A549 (cell line): ENCODE results near the gene OLFML3.

ENCODE experiments used
- EP300 ChIP-seq, 2 experiments: fragments of >200 bp; sonication (Bioruptor Twin); formaldehyde crosslinking; IDR thresholded peaks; 2 replicates in 1 of 2; 3 replicates in 1 of 2; pipeline ENCODE4 v1.6.1; 2016 to 2017
- POLR2A ChIP-seq: IDR thresholded peaks from 2 replicates; pipeline ENCODE4 v1.6.1; 2012; ENCODE audit warnings: mild to moderate bottlenecking, low read length
- POLR2AphosphoS2 ChIP-seq: conservative IDR thresholded peaks from 2 replicates; pipeline ENCODE4 v1.6.1; 2012; ENCODE audit warnings: low read length, improper control_type of control experiment, inconsistent platforms

DNA sequence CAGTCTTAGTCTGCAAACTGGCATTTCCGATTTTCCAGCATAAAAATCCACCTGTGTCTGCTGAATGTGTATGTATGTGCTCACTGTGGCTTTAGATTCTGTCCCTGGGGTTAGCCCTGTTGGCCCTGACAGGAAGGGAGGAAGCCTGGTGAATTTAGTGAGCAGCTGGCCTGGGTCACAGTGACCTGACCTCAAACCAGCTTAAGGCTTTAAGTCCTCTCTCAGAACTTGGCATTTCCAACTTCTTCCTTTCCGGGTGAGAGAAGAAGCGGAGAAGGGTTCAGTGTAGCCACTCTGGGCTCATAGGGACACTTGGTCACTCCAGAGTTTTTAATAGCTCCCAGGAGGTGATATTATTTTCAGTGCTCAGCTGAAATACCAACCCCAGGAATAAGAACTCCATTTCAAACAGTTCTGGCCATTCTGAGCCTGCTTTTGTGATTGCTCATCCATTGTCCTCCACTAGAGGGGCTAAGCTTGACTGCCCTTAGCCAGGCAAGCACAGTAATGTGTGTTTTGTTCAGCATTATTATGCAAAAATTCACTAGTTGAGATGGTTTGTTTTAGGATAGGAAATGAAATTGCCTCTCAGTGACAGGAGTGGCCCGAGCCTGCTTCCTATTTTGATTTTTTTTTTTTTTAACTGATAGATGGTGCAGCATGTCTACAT lies 2.5 kb upstream of the OLFML3 start:
- TF ChIP-seq POLR2AphosphoS2 (no peak), POLR2A (no peak), EP300 (IDR thresholded peaks at IDR 0.05) (no peak)
